NCI-H748 (cell line): Measurements from ENCODE around the gene EME2.
"Not testable (repeated sequence)": the region's sequence is repeated elsewhere in the genome, so short reads cannot be mapped to it uniquely, and the experiment has no call there.

Experiments used
- DNase-seq: peaks from one replicate; lab custom pipeline; 2025; ENCODE audit not compliant: unreplicated experiment; lab: John Stamatoyannopoulos, UW

EME2 gene

GRCh38 chr16:1772362-1772907, at the start of gene EME2:
EME2 (plus strand) TSS chr16:1772810; CDS start chr16:1773228, 418 bp downstream.
- DNase-seq = peak; percentile 44

GRCh38 chr16:1723450-1724147, 49.0 kb upstream of the EME2 start:
- DNase-seq = peak; percentile 22

DNA sequence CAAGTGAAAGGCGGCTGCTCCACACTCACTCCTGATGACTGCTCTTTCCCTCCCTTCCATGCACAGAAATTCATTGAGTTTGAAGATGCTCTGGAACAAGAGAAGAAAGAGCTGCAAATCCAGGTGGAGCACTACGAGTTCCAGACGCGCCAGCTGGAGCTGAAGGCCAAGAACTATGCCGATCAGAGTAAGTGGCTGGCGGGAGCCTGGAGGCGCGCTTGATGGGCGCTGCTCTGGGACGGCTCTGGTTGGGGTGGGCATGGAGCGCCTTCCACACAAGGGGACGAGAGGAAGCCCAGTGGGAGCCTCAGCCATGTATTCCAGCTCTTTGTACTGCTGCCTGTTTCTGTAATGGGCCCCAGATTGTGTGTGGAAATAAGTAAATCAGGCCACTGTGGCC, 48.1 kb upstream of the EME2 start:
- DNase-seq = no peak

GRCh38 chr16:1726661-1727502, 45.7 kb upstream of the EME2 start:
- no peak for DNase-seq

DNA sequence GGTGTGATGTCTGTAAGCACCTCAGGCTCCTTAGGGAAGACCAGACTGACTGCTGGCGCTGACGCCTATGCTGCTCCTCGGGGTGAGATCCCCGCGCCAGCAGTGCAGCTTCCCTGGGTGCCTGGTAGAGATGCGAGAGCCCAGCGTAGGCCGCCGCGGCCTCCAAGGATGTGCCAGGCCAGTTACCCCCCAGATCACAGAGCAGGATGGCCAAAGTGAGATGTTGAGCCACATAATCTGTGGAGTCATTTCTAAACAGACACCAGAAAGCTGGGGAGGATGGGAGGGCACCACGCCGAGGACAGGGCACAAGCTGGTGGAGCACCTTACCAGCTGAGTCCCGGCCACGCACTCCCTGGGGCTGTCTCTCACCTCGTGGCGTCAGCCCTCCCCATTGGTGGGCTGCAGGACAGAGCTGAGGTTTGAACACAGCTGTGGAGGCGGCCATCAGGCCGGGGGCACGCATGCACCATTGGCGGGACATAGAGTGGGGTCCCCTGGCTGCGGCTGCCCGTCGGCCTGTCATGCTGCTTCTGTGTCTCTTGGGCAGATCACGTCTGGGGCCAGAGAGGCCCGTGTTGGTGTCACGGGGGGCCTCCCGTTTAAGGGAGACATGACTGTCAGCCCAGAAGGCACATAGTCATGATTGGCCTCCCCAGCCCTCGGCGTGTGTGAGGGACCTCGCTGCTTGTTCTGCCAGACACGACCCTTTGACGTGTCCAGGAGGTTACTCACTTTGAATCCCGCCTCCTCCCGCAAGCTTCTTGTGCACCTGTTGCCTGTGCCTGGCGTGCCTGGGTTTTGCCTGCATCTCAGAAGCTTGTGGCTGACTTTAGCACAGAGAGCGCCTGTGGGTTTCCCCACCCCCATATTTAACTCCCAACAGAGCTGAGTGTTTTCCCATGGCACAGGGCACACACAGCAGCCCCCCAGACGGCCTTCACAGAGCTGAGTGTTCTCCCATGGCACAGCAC, 44.7 kb upstream of the EME2 start:
- no peak for DNase-seq

- DNase-seq = no peak
Observed at GRCh38 chr16:1729026-1729425, 43.6 kb upstream of the EME2 start.

DNA sequence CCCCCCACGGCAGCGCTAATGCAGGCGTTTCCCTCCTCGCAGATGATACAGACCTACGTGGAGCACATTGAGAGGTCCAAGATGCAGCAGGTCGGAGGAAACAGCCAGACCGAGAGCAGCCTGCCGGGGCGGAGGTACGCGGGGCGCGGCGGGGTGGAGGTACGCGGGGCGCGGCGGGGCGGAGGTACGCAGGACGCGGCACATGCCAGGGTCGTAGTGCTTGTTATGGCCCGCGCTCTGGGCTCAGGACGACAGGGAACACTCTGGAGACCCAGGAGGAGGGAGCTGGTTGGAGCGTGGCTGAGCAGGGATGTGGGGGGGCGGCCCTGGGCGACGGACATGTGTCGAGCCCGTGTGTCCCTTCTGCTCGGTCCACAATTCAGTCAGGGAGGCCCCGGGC, 43.2 kb upstream of the EME2 start:
- DNase-seq = no peak

GRCh38 chr16:1731073-1731472, 41.5 kb upstream of the EME2 start:
- DNase-seq = no peak

DNA sequence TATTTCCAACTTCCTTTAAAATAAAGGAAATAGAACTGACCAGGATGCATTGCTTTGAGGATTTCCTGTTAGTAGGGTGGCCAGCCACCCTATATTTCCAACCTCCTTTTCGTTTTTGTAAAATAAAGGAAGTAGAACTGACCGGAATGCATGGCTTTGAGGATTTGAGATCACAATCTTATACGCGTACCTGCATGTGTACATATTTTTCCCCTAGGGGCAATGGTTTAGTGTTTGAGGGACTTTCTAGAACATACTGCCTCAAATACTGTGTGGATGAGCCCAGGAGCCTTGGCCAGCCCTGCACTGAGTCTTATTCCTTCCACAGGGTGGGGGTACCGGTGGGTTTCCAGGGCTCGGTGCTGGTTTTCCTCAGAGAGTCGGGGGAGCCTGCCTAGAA, 41.0 kb upstream of the EME2 start:
- no peak for DNase-seq

DNA sequence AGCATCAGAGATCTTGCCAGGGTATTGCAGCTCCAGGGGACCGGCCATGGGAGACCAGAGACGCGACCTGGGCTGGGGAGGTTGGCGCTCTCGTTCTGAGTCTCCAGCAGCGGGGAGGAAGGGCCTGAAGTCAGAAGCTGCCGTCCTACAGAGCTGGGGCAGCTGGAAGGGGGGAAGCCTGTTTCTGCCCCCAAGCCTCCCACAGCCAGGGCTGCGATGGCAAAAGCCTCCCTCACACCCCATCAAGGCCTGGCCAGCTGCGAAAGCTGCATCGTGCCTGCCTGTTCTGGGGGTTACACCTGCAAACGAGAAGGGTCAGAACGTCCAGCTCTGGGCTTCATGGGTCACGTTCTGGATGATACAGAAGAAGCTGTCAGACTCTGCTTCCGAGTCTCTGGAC, 40.5 kb upstream of the EME2 start:
- DNase-seq = no peak

DNA sequence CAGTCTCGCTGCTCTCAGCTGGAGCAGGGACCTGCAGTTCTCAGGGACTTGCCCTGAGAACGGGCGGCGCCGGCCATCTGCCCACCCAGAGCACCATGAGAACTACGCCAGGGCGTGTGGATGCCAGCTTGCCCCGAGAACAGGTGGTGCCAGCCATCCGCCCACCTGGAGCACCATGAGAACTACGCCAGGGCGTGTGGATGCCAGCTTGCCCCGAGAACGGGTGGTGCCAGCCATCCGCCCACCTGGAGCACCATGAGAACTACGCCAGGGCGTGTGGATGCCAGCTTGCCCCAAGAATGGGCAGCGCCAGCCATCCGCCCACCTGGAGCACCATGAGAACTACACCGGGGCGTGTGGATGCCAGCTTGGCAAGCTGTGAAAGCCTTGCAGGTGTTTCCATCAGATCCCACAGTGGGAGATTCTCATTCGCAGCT, 40.0 kb upstream of the EME2 start:
- not testable (repeated sequence) for DNase-seq

DNA sequence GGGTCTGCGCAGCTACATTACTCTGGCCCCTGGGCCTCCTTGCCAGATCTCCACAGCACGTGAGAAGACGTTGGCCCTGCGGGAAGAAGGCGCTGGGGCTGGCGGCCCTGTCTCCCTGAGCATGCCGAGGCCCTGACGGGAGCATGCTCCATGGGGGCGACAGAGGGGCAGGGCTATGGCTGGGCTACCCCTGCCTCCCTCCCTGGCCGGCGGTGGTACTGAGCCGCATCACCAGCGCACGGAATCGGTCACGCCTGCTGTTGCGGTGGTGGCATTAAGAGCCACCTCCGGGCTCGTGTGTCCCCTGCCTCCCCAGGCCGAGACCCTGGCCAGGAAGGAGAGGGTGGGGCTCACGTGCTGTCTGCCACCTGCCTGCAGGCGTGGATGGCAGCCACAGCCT, 38.5 kb upstream of the EME2 start:
- DNase-seq = no peak

DNA sequence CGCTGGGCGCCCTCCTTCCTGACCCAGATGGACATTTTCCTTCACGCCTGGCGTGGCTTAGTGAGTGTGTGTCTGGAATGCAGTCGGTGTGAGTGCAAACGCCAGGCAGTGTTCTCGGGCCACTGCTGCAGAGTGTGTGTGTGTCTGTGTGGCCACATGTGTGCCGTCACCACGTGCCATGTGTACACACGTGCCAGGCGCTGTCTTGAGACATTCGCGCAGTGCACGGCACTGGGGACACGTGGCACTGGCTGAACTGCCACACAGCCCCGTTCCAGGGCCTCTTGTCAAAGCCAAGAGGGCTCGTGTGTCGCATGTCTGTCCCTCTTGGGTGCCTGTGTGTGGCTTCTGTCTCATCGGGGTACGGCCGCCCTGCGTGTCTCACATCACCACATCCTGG, 37.8 kb upstream of the EME2 start:
- DNase-seq = no peak

- DNase-seq = no peak
Observed at GRCh38 chr16:1740234-1740633, 32.4 kb upstream of the EME2 start.

DNA sequence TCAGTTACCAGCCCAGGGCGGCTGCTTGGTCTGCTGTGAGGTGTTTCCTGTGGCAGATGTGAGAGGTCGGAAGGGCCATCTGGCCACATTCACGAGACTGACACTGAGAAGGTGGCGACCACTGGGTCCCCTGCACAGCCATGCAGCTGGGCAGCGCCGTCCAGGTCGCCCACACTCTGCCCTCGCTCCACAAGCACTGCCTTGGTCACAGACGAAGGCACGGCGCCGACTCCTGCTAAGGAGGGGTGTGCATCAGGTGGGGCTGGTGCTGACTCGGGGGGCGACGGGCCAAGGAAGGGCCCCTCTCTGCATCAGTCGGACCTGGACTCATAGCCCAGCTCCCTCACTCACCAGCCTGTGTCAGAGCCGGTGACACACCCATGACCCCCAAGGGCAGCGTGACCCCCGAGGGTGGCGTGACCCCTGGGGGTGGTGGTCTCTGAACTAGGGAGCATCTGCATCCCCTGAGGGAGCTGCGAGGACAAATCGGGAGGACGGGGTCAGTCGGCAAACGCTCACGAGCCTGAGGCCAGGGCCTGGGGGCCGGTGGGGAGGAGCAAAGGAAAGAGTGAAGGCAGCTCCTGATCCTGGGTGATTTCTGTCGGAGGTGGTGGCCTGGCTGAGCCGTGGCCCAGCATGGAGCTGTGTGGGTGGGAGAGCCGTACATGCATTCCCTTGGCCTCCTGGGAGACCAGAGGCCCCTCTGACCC, 31.7 kb upstream of the EME2 start:
- no peak for DNase-seq

GRCh38 chr16:1741553-1742165, 31.0 kb upstream of the EME2 start:
- DNase-seq = no peak

GRCh38 chr16:1743376-1744337, 29.0 kb upstream of the EME2 start:
- no peak for DNase-seq

DNA sequence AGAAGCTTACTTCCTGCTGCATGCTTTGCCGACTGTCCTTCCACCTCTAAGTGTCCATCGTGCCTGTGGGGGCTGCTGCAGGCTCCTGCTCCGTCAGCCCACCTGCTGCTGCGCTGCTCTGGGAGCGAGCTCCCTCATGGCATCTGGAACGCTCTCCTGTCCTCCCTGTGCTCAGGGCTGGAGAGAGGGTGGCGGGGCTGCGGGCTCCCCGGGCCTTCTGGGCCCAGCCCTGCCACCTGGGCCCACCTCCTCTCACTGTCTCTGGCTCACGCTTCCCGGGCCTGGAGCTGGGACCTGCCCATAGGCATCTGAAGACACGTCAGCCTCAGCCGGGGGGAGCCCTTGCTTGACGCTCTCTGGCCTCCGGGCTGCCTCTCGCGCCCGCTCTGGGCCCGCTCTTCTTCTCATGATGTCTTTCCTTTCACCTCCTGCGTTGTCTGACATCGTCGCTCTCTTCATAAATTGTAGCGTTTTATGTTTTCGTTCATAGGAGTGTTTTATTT, 28.2 kb upstream of the EME2 start:
- DNase-seq = no peak
